Ramos (cell line): ENCODE measurements around the gene P2RY8.
"Not testable (repeated sequence)": the region's sequence is repeated elsewhere in the genome, so short reads cannot be mapped to it uniquely, and the experiment has no call there.

Source experiments
- in situ Hi-C: fragments of 300-500 bp; cut with MboI; formaldehyde crosslinking; loops from one replicate; pipeline ENCODE4 v1.14.3; 2022; ENCODE audit warnings: low sequenced_read_pairs; ENCODE audit not compliant: unreplicated experiment

P2RY8 gene

GRCh38 chrX:1537031-1537715 is at the start of gene P2RY8:
TSS of gene P2RY8 (minus strand) at chrX:1537185. CDS start at chrX:1466558, 70,627 bp downstream.
- in situ Hi-C loops = no loop called here

- in situ Hi-C loops = loop anchor here (10.0 kb wide), 1 partner anchor 120 kb away; no protein-coding TSS in a partner anchor
Observed at GRCh38 chrX:1584237-1585011, 47.4 kb upstream of the P2RY8 start.

GRCh38 chrX:1582686-1583437 is 45.9 kb upstream of the P2RY8 start:
- in situ Hi-C loops = loop anchor here (10.0 kb wide), 1 partner anchor 118 kb away; no protein-coding TSS in a partner anchor

GRCh38 chrX:1581132-1581531 is 44.1 kb upstream of the P2RY8 start:
- in situ Hi-C loops = loop anchor here (10.0 kb wide), 1 partner anchor 116 kb away; no protein-coding TSS in a partner anchor

GRCh38 chrX:1578511-1579173 is 41.7 kb upstream of the P2RY8 start:
- in situ Hi-C loops = no loop called here

- in situ Hi-C loops = no loop called here
Observed at GRCh38 chrX:1577845-1578244, 40.9 kb upstream of the P2RY8 start.

GRCh38 chrX:1576201-1576992 is 39.4 kb upstream of the P2RY8 start:
- in situ Hi-C loops = no loop called here

- in situ Hi-C loops = not testable (repeated sequence)
Observed at GRCh38 chrX:1574181-1574580, 37.2 kb upstream of the P2RY8 start.

GRCh38 chrX:1564750-1565683 is 28.0 kb upstream of the P2RY8 start:
- in situ Hi-C loops = no loop called here

- in situ Hi-C loops = not testable (repeated sequence)
Observed at GRCh38 chrX:1564077-1564476, 27.1 kb upstream of the P2RY8 start.

GRCh38 chrX:1561164-1561563 is 24.2 kb upstream of the P2RY8 start:
- in situ Hi-C loops = no loop called here

GRCh38 chrX:1558761-1559468 is 21.9 kb upstream of the P2RY8 start:
- in situ Hi-C loops = no loop called here

GRCh38 chrX:1557442-1557841 is 20.5 kb upstream of the P2RY8 start:
- in situ Hi-C loops = not testable (repeated sequence)

- in situ Hi-C loops = no loop called here
Observed at GRCh38 chrX:1555370-1555769, 18.4 kb upstream of the P2RY8 start.

- in situ Hi-C loops = no loop called here
Observed at GRCh38 chrX:1554469-1555210, 17.7 kb upstream of the P2RY8 start.

- in situ Hi-C loops = no loop called here
Observed at GRCh38 chrX:1551959-1552546, 15.1 kb upstream of the P2RY8 start.
